AG10803 (cell line): ENCODE measurements around the gene ATP6V0E2.
A peak's percentile ranks its signal among the peaks of the same experiment; 100 is the strongest.

Experiments used
- DNase-seq: peaks from one replicate; pipeline ENCODE4 v3.0.0; 2010; ENCODE audit warnings: low read depth
- H3K4me3 ChIP-seq: 2 replicates; pipeline ENCODE4 v1.5.1; 2011; ENCODE audit warnings: mild to moderate bottlenecking, low read length, control low read depth
- TF ChIP-seq, protein P1 (sequence below): conservative IDR thresholded peaks from 2 replicates; pipeline ENCODE4 v1.5.1; 2011; ENCODE audit warnings: mild to moderate bottlenecking, low read length, control low read depth, inconsistent platforms

ATP6V0E2 gene

DNA sequence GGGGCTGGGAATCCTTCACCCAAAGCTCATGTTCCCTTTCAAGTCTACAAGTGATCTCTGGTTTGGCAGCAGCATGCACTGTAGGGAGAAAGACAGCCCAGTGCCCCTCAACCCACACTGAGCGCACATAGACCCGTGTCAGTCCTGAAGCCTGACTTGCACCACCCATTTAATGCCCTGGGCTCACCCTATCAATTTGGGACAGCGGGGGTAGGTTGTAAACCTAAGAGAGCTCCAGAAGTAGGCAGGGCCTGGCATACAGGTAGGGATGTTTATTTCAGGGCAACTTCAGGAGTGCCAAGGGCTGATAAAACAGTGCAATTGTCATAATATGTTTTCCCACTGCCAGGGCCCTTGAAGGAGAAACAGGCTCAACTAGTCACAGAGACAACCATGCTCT lies 3.5 kb upstream of the ATP6V0E2 start:
- no peak for DNase-seq
- TF ChIP-seq, protein P1, sequence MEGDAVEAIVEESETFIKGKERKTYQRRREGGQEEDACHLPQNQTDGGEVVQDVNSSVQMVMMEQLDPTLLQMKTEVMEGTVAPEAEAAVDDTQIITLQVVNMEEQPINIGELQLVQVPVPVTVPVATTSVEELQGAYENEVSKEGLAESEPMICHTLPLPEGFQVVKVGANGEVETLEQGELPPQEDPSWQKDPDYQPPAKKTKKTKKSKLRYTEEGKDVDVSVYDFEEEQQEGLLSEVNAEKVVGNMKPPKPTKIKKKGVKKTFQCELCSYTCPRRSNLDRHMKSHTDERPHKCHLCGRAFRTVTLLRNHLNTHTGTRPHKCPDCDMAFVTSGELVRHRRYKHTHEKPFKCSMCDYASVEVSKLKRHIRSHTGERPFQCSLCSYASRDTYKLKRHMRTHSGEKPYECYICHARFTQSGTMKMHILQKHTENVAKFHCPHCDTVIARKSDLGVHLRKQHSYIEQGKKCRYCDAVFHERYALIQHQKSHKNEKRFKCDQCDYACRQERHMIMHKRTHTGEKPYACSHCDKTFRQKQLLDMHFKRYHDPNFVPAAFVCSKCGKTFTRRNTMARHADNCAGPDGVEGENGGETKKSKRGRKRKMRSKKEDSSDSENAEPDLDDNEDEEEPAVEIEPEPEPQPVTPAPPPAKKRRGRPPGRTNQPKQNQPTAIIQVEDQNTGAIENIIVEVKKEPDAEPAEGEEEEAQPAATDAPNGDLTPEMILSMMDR: no peak
- H3K4me3 ChIP-seq: no peak overlapping the region

- no peak overlapping the region for H3K4me3 ChIP-seq
- no peak for DNase-seq
- TF ChIP-seq, protein P1: no peak
Observed at GRCh38 chr7:149870701-149871483, 2.9 kb upstream of the ATP6V0E2 start.

DNA sequence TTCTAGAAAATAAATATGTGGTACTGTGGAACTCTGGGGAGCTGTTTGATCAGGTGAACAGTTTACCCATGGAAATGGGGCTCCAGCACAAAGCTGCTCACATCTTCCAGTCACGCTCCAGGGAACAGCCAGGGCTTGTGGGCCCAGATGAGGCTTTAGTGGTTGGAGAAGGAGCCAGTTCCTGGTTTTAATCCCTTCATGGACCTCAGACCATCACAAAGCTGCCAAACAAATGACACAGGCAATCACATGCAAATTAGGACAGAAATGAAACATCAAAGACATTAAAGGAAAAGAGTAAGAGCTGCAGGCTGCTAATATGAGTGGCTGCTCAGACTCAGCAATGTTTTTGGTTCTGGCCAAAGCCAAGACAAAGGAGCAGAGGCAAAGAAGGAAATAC lies 2.2 kb upstream of the ATP6V0E2 start:
- TF ChIP-seq, protein P1: no peak
- DNase-seq: no peak
- no peak overlapping the region for H3K4me3 ChIP-seq

GRCh38 chr7:149872419-149873073 lies 1.2 kb upstream of the ATP6V0E2 start:
- TF ChIP-seq, protein P1: peak; percentile 44
- DNase-seq: peak; percentile 85
- H3K4me3 ChIP-seq: peak overlapping the region; percentile 72

- DNase-seq: no peak
- TF ChIP-seq, protein P1: no peak
- peak overlapping the region; percentile 72 for H3K4me3 ChIP-seq
Observed at GRCh38 chr7:149873970-149874643, 338 bp downstream of the ATP6V0E2 start.

- TF ChIP-seq, protein P1: no peak
- no peak overlapping the region for H3K4me3 ChIP-seq
- DNase-seq: no peak
Observed at GRCh38 chr7:149874644-149875028, 867 bp downstream of the ATP6V0E2 start.
